Stimulated activated CD4-positive, alpha-beta T cell treated with anti-CD3 and anti-CD28 coated beads, Interleukin-4, amount 100 ng/mL, for 4 hours (primary cell): ENCODE data around the gene NUP160.
A peak's percentile ranks its signal among the peaks of the same experiment; 100 is the strongest.
"Not testable (repeated sequence)": the region's sequence is repeated elsewhere in the genome, so short reads cannot be mapped to it uniquely, and the experiment has no call there.

ENCODE experiments used
- DNase-seq, 2 experiments: peaks; one replicate each; pipeline ENCODE4 v3.0.0-alpha.2; 2020

Gene NUP160

GRCh38 chr11:47788181-47788580, 60.0 kb downstream of the NUP160 start:
- DNase-seq, result no peak

GRCh38 chr11:47786373-47786772, 61.8 kb downstream of the NUP160 start:
- no peak for DNase-seq

DNA sequence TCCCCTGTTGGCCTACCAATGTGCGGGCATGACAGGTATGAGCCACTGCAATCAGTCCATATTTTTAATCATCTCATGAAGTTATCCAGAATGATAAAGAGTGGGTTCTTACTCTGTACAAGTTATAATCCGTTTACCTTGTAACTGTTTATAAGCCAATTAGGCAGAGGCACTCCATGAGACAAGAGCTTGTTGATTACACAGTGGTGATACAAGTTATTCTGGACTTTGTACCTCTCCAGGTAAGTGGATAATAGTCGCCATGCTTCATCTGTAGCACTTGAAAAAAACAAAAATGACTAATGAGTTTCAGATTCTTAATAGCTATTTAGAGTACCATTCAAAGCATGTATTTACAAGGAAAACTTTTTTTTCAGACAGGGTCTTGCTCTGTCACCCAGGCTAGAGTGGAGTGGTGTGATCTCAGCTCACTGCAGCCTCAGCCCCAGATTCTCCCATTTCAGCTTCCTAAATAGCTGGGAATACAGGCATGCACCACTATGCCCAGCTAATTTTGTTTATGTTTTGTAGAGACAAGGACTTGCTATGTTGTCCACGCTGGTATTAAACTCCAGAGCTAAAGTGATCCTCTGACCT, 63.3 kb downstream of the NUP160 start:
- no peak for DNase-seq

GRCh38 chr11:47783087-47783610, 65.0 kb downstream of the NUP160 start:
- no peak for DNase-seq

DNA sequence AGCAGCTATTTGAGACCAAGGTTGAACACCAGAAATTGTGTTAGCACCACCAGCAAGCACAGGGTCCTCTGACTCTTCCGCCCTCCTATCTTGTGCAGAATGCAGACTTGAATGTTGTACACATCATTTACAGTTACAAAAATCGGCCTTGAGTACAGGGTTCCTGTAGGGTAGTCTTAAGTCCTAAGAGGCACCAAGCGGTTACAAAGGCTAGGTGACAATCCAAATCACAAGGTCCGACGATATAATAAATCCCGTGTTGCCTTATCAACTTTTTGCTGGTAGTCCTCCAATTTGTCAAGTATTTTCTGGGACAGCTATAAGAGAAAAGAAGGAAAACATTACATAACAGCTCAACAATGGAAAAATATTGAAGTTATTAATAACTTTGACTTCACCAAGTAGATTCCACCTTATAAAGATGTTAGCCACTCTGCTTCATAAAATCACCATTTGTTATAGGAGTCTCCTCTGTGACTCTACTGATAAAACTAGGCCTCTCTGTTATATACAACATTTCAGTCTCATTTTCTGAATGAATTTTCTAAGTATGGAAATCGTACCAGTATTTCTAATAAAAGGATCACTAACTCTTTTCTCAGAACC, 69.2 kb downstream of the NUP160 start:
- no peak for DNase-seq

DNA sequence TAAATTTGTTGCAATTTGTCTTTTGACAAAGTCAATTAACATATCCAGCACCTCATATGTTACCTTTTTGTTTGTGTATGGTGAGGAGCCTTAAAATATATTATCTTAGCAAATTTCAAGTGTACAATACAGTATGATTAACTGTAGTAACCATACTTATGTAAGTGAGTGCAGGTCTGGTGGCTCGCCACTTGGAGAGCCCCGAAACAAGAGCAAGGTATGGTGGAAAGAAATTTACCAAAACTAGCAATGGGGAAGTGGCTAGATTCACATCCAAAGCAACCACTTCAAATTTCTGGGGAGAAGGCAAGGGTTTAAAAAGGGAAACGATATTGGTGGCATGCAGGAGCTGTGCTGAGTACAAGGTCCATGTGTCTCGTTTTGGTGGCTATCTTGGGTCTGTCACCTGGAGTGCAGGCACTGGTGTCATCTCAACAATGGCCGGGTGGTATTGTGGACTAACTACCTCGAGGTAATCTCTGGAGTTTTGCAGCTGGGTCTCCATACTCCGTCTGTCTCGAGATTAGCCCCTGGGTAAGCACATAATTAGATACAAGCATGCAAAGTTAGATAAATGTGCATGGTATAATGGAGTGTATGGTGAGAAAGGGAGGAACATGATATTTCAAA, 72.8 kb downstream of the NUP160 start:
- DNase-seq, result no peak

- DNase-seq, result no peak
Observed at GRCh38 chr11:47773882-47774281, 74.3 kb downstream of the NUP160 start.

- not testable (repeated sequence) for DNase-seq
Observed at GRCh38 chr11:47769556-47769955, 78.6 kb downstream of the NUP160 start.

- DNase-seq, result peak; percentile 2 to 15
Observed at GRCh38 chr11:47768101-47768612, 80.0 kb downstream of the NUP160 start.

- peak; percentile 74 to 79 for DNase-seq
Observed at GRCh38 chr11:47766509-47767227, 81.5 kb downstream of the NUP160 start.

GRCh38 chr11:47765086-47765485, 83.1 kb downstream of the NUP160 start:
- DNase-seq, result no peak

DNA sequence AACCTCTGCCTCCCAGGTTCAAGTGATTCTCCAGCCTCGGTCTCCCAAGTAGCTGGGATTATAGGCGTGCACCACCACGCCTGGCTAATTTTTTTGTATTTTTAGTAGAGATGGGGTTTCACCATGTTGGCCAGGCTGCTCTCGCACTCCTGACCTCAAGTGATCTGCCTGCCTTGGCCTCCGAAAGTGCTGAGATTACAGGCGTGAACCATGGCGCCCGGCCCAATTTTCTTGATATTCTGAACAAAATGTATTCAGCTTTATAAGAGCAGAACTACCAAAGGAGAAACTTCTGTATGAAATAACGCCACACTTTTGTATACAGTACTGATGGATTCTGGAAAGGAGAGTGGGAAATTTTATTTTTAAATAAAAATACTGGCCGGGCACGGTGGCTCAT, 88.9 kb downstream of the NUP160 start:
- DNase-seq, result not testable (repeated sequence)

GRCh38 chr11:47756208-47756607, 91.9 kb downstream of the NUP160 start:
- DNase-seq, result no peak

DNA sequence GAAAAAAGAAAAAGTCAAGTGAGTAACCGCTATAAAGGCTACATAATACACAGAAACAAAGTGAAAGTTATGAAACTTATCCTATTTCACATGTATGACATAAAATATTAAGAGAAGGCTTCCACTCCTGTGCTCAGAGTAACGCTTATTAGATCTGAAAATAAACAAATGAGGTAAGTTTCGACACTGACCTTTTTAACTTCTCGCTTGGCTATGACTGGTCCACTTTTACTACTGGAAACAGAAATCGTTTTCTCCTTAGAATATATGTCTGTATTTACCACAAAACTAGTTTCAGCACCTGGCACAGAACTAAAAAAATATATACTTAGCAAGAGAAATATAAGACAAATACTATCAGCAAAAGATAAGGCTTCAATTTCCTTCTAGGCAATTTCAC, 97.4 kb downstream of the NUP160 start:
- DNase-seq, result no peak

- not testable (repeated sequence) for DNase-seq
Observed at GRCh38 chr11:47742494-47742893, 105.7 kb downstream of the NUP160 start.

GRCh38 chr11:47737817-47738216, 110.3 kb downstream of the NUP160 start:
- not testable (repeated sequence) for DNase-seq

DNA sequence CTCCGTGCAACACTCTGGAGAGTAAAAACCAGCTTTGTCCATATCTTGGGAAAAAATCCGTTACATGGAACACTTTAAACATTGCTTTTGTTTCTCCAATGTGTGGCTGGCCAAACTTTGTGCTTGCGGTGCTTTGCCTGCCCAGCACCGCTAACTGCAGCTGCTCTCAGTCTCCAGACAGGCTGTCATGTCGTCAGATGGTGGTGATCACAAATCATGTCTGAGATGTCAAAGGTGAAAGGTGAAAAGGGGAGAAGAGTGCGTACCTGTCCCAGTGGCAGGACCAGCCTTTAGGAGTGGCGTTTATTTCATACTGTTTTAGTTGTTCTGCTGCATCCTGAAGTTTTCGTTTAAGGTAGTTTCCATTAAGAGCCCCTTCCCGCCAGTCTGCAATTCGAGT, 115.9 kb downstream of the NUP160 start:
- no peak for DNase-seq

DNA sequence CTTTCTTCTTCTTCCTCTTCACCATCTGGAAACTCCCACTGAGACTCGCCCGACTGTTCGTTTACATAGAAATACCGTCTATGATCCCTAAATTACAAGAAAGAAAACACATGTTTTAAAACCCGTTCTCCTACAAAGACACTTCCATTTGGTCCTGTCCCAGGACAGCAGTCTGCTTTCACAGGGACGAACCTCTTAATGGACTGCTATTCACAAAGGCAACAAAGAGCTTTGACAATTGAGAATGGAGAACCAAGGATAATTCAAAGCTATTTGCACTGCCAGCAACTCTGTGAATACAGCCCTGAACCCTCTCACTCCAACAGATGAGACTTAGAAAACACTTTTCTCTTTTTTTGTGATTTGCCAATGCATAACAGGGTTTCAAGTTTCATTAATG, 116.7 kb downstream of the NUP160 start:
- DNase-seq, result no peak
